ENCODE measurements around the gene XAF1.
"Not testable (repeated sequence)": the region's sequence is repeated elsewhere in the genome, so short reads cannot be mapped to it uniquely, and the experiment has no call there.

XAF1 gene

DNA sequence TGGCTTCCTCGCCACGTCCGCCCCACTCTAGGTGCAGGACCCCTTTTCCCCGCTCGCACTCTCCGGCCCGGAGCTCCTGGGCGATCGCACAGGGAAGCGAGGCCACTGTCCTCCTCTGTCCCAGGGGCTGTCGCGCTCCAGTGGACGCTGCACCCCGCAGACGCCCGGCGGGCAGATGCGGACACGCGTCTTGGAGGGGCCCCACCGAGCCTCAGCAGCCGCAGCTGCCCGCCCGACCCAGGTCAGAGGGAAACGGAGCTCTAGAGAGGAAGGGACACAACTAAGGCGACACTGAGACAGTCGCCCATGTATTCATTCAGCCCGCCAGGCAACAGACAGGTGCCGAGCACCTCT lies 42.0 kb upstream of the XAF1 start:
- peaks cover 48% of the 10 kb centered on the region for H3K27me3 ChIP-seq (ENCODE audit: insufficient read depth, low read length)
- H3K27ac ChIP-seq (ENCODE audit: low read depth, low read length), result no peak overlapping the region
- no peaks in the 10 kb centered on the region for H3K36me3 ChIP-seq (ENCODE audit: insufficient read depth, low read length)
- H3K79me2 ChIP-seq (ENCODE audit: control insufficient read depth, insufficient read depth, low read length, unreplicated experiment), result no peaks in the 10 kb centered on the region
- H3K4me1 ChIP-seq (ENCODE audit: control insufficient read depth, insufficient read depth, low read length, unreplicated experiment), result no peaks in the 10 kb centered on the region
- H3K4me3 ChIP-seq (ENCODE audit: low read depth, low read length), result peak overlapping the region; percentile 61
- H2AFZ ChIP-seq (ENCODE audit: low read length, unreplicated experiment), result peak overlapping the region; percentile 51

DNA sequence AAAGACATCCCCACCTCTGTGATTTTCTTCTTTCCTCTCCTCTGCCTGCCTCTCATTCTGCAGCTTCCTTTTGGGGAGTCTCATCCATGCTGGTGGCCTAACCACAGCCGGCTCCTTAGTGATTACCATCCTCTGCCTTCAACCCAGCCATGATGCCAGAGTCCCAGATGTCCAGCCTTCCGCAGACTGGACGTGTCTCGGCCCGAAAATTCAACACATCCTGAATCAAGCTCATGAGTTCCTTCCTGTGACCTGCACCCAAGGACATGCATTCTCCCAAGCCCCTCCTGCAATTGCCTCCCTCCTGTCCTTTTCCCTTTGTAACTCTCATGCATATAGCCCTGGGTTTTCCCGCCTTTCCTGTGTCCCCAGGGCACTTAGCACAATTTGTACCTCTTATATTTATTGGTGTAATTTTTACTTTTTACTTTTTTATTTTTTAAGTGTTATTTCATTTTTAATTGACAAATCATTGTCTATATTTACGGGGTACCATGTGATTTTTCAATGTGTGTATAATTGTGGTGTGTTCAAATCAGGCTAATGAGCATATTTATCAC lies 41.5 kb upstream of the XAF1 start:
- Histone ChIP-seq H3K36me3 (ENCODE audit: insufficient read depth, low read length) (no peaks in the 10 kb centered on the region), H2AFZ (ENCODE audit: low read length, unreplicated experiment) (no peak overlapping the region), H3K27me3 (ENCODE audit: insufficient read depth, low read length) (peaks cover 52% of the 10 kb centered on the region), H3K27ac (ENCODE audit: low read depth, low read length) (no peak overlapping the region), H3K4me1 (ENCODE audit: control insufficient read depth, insufficient read depth, low read length, unreplicated experiment) (no peaks in the 10 kb centered on the region), H3K79me2 (ENCODE audit: control insufficient read depth, insufficient read depth, low read length, unreplicated experiment) (no peaks in the 10 kb centered on the region), H3K4me3 (ENCODE audit: low read depth, low read length) (no peak overlapping the region)

DNA sequence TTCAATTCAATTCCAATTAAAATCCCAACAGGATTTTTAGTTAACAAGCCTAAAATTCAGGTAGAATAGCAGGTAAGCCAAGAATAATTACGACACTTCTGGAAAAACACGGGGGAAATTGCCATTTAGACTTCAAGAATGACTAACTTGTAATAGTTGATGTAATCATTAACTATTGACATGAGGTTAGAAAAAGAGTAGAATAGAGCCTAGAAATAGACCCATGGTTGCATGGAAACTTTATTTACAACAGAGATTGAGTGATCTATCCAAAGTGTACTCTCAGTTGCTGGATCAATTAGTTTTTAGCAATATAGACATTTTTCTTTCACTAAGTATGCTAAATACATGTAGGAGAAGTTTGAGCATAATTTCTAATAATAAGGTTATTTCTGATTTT lies 39.1 kb upstream of the XAF1 start:
- Histone ChIP-seq H3K27me3 (ENCODE audit: insufficient read depth, low read length) (peaks cover 58% of the 10 kb centered on the region), H3K79me2 (ENCODE audit: control insufficient read depth, insufficient read depth, low read length, unreplicated experiment) (no peaks in the 10 kb centered on the region)

DNA sequence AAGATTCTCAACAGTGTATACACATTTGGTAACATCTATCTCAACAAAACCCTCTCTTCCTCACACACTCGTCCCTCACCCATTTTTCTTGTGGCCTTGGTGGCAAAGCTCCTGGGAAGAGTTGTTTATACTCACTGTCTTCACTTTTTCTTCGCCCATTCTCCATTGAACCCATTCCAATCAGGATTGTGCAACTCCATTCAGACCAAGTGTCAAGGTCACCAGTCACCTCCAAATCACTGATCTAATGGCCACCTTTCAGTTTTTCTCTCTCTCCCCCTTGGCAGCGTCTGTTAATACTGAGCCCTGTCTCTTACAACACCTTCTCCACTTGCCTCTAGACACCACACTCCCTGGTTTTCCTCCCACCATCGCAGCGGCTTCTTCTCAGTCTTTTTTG lies 34.1 kb upstream of the XAF1 start:
- Histone ChIP-seq H3K27ac (ENCODE audit: low read depth, low read length) (no peak overlapping the region), H3K4me3 (ENCODE audit: low read depth, low read length) (no peak overlapping the region), H3K4me1 (ENCODE audit: control insufficient read depth, insufficient read depth, low read length, unreplicated experiment) (no peaks in the 10 kb centered on the region), H3K79me2 (ENCODE audit: control insufficient read depth, insufficient read depth, low read length, unreplicated experiment) (no peaks in the 10 kb centered on the region), H3K36me3 (ENCODE audit: insufficient read depth, low read length) (no peaks in the 10 kb centered on the region), H2AFZ (ENCODE audit: low read length, unreplicated experiment) (no peak overlapping the region), H3K27me3 (ENCODE audit: insufficient read depth, low read length) (peaks cover 56% of the 10 kb centered on the region)

More for the DNA sequence above, 39.1 kb upstream of the XAF1 start:
- H3K36me3 ChIP-seq (ENCODE audit: insufficient read depth, low read length), result no peaks in the 10 kb centered on the region
- H3K4me1 ChIP-seq (ENCODE audit: control insufficient read depth, insufficient read depth, low read length, unreplicated experiment), result no peaks in the 10 kb centered on the region
- no peak overlapping the region for H3K4me3 ChIP-seq (ENCODE audit: low read depth, low read length)
- H3K27ac ChIP-seq (ENCODE audit: low read depth, low read length), result no peak overlapping the region
- H2AFZ ChIP-seq (ENCODE audit: low read length, unreplicated experiment), result no peak overlapping the region

DNA sequence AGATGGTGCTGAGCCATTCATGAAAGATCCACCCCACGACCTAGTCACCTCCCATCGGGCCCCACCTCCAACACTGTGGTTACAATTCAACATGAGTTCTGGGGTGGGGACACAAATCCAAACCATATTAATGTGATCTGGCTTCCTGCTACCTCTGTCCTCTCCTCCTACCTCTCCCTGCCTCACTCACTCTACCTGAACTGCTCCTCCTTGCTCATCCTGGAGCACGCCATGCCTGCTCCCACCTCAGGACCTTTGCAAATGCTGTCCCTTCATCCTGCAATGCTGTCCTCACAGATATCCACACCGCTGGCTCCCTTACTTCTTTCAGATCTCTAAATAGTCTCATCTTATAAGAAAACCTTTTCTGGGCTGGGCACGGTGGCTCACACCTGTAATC lies 31.8 kb upstream of the XAF1 start:
- Histone ChIP-seq H3K27me3 (ENCODE audit: insufficient read depth, low read length) (peaks cover 65% of the 10 kb centered on the region), H3K4me1 (ENCODE audit: control insufficient read depth, insufficient read depth, low read length, unreplicated experiment) (no peaks in the 10 kb centered on the region), H3K27ac (ENCODE audit: low read depth, low read length) (no peak overlapping the region), H2AFZ (ENCODE audit: low read length, unreplicated experiment) (no peak overlapping the region), H3K36me3 (ENCODE audit: insufficient read depth, low read length) (no peaks in the 10 kb centered on the region), H3K4me3 (ENCODE audit: low read depth, low read length) (no peak overlapping the region), H3K79me2 (ENCODE audit: control insufficient read depth, insufficient read depth, low read length, unreplicated experiment) (no peaks in the 10 kb centered on the region)

DNA sequence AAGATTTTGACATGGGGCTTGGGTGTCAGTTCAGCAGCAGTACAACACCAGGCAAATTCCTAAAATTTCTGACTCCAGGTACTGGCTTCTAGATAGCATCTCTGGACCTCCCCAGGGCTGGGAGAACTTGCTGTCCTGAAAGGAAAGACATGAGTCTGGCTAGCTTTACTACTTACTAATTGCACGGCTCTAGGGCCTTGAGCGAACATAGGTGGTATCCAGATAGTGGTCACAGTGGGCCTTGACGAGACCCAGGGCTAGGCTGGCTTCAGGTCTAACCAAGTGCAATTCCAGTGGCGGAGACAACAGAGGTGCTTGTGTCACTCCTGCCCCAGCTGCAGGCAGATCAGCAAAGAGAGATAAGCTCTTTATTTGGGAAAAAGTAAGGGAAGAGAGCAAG lies 26.3 kb upstream of the XAF1 start:
- no peak overlapping the region for H2AFZ ChIP-seq (ENCODE audit: low read length, unreplicated experiment)
- no peak overlapping the region for H3K27ac ChIP-seq (ENCODE audit: low read depth, low read length)
- H3K27me3 ChIP-seq (ENCODE audit: insufficient read depth, low read length), result peaks cover 66% of the 10 kb centered on the region
- H3K79me2 ChIP-seq (ENCODE audit: control insufficient read depth, insufficient read depth, low read length, unreplicated experiment), result no peaks in the 10 kb centered on the region
- no peak overlapping the region for H3K4me3 ChIP-seq (ENCODE audit: low read depth, low read length)
- no peaks in the 10 kb centered on the region for H3K4me1 ChIP-seq (ENCODE audit: control insufficient read depth, insufficient read depth, low read length, unreplicated experiment)
- no peaks in the 10 kb centered on the region for H3K36me3 ChIP-seq (ENCODE audit: insufficient read depth, low read length)

DNA sequence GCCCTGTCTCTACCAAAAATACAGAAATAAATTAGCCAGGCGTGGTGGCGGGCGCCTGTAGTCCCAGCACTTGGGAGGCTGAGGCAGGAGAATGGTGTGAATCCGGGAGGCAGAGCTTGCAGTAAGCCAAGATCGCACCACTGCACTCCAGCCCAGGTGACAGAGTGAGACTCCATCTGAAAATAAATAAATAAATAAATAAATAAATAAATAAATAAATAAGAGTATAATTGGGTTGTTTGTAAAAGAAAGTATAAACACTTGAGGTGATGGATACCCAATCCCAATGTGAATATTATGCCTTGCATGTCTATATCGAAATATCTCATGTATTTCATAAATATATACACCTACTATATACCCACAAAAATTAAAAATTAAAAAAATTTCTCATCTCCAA lies 9.2 kb upstream of the XAF1 start:
- not testable (repeated sequence) for H3K4me1 ChIP-seq (ENCODE audit: control insufficient read depth, insufficient read depth, low read length, unreplicated experiment)
- peaks cover 32% of the 10 kb centered on the region for H3K27me3 ChIP-seq (ENCODE audit: insufficient read depth, low read length)

DNA sequence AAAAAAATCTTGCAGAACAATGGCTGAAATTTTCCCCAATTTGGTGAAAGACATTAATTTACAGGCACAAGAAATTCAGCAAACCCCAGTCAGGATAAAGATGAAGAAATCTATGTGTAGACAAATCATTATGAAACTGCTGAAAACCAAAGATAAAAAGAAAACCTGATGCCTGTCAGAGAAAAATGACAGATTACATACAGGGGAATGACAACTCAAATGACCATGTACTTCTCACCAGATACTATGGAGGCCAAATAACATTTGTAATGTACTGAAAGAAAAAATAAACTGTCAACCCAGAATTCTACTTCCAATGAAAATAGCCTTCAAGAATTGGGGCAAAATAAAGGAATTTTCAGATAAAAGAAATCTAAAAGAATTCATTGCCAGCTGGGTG lies 7.2 kb upstream of the XAF1 start:
- no peaks in the 10 kb centered on the region for H3K79me2 ChIP-seq (ENCODE audit: control insufficient read depth, insufficient read depth, low read length, unreplicated experiment)
- H3K27ac ChIP-seq (ENCODE audit: low read depth, low read length), result no peak overlapping the region
- no peak overlapping the region for H2AFZ ChIP-seq (ENCODE audit: low read length, unreplicated experiment)
- peaks cover 19% of the 10 kb centered on the region for H3K4me1 ChIP-seq (ENCODE audit: control insufficient read depth, insufficient read depth, low read length, unreplicated experiment)
- no peaks in the 10 kb centered on the region for H3K36me3 ChIP-seq (ENCODE audit: insufficient read depth, low read length)
- H3K4me3 ChIP-seq (ENCODE audit: low read depth, low read length), result no peak overlapping the region
- H3K27me3 ChIP-seq (ENCODE audit: insufficient read depth, low read length), result peaks cover 13% of the 10 kb centered on the region; the same call in 1 of the 2 replicates

More for the DNA sequence above, 9.2 kb upstream of the XAF1 start:
- not testable (repeated sequence) for H3K79me2 ChIP-seq (ENCODE audit: control insufficient read depth, insufficient read depth, low read length, unreplicated experiment); H3K36me3 ChIP-seq (ENCODE audit: insufficient read depth, low read length); H2AFZ ChIP-seq (ENCODE audit: low read length, unreplicated experiment); H3K27ac ChIP-seq (ENCODE audit: low read depth, low read length); H3K4me3 ChIP-seq (ENCODE audit: low read depth, low read length)

DNA sequence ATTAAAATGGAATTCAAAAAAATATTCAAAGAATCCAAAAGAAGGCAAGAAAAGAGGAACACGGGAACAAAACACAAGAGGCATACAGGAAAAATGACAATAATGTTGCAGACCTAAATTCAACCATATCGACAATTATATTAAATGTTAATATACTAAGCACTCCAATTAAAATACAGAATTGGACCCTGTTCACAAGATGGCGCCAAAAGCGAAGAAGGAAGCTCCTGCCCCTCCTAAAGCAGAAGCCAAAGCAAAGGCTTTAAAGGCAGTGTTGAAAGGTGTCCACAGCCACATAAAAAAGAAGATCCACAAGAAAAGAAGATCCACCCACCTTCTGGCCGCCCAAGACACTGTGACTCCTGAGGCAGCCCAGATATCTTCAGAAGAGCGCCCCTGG lies 6.3 kb upstream of the XAF1 start:
- Histone ChIP-seq H3K27me3 (ENCODE audit: insufficient read depth, low read length) (0 out of 2 replicates have a peak, but pooled peaks cover 4% of the 10 kb centered on the region), H3K36me3 (ENCODE audit: insufficient read depth, low read length) (no peaks in the 10 kb centered on the region), H3K4me3 (ENCODE audit: low read depth, low read length) (no peak overlapping the region), H3K4me1 (ENCODE audit: control insufficient read depth, insufficient read depth, low read length, unreplicated experiment) (peaks cover 24% of the 10 kb centered on the region), H3K79me2 (ENCODE audit: control insufficient read depth, insufficient read depth, low read length, unreplicated experiment) (peaks cover under 1% of the 10 kb centered on the region), H2AFZ (ENCODE audit: low read length, unreplicated experiment) (no peak overlapping the region), H3K27ac (ENCODE audit: low read depth, low read length) (no peak overlapping the region)

DNA sequence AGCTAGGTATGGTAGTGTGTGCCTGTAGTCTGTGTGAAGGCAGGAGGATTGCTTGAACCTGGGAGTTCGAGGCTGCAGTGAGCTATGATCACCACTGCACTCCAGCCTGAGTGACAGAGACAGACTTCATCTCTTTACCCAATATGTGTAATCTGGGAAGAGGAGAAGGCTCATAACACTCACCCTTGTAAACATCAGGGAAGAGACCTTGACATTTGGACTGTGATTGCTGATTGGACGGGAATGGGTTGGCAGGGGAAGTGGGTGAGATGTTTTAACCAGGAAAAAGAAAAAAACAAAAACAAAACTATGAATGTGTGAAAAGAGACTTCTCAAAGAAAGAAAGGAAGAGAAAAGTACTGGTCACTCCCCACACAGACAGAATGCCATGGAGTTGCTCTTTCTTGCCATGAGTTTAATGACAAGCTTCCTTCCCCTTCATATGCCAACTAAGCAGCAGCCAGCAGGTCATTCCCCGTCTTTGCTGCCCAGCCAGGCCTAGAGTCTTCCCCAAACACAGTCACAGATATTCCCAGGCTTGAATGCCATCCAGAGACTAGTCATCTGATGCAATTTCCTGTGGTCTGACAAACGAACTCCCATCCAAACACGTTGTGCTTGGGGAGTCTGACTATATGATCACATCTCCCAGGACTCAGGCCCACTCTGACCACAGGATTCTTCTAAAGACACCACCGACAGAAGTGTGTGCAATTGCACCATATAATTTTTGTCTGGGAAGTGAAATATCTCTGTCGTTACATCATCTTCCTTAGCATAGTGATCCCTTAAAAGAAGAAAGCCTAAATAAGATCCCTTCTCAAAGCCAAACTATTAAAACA lies 3.6 kb upstream of the XAF1 start:
- peaks cover 27% of the 10 kb centered on the region for H3K79me2 ChIP-seq (ENCODE audit: control insufficient read depth, insufficient read depth, low read length, unreplicated experiment)
- H2AFZ ChIP-seq (ENCODE audit: low read length, unreplicated experiment), result peak overlapping the region; percentile 17
- no peaks in the 10 kb centered on the region for H3K27me3 ChIP-seq (ENCODE audit: insufficient read depth, low read length)
- H3K4me1 ChIP-seq (ENCODE audit: control insufficient read depth, insufficient read depth, low read length, unreplicated experiment), result peaks cover 36% of the 10 kb centered on the region
- H3K36me3 ChIP-seq (ENCODE audit: insufficient read depth, low read length), result no peaks in the 10 kb centered on the region
- peak overlapping the region; percentile 98 for H3K27ac ChIP-seq (ENCODE audit: low read depth, low read length)
- H3K4me3 ChIP-seq (ENCODE audit: low read depth, low read length), result peak overlapping the region; percentile 35

DNA sequence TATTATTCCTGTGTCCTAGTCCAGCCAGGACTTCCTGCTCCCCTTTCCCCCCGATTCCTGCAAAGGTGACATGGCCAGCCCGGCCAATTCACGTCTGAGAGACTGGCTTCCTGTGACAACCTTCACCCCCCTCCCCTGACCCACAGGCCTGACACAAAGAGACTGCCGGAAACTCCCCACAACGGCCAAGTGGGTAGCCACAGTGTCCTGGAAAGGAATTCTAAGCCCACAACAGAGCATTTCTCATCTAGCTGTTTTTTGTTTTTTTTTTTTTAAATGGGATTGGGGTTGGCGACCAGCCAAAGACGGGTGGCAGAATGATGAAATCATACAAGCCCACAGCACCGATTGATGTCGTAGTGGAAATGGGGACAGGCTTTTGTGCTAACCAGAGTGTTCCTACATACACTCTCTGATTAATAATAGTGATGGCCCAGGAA lies 2.8 kb upstream of the XAF1 start:
- peaks cover 34% of the 10 kb centered on the region for H3K79me2 ChIP-seq (ENCODE audit: control insufficient read depth, insufficient read depth, low read length, unreplicated experiment)
- H3K4me3 ChIP-seq (ENCODE audit: low read depth, low read length), result peak overlapping the region; percentile 35
- peak overlapping the region; percentile 98 for H3K27ac ChIP-seq (ENCODE audit: low read depth, low read length)
- peak overlapping the region; percentile 54 for H2AFZ ChIP-seq (ENCODE audit: low read length, unreplicated experiment)
- peaks cover 43% of the 10 kb centered on the region for H3K4me1 ChIP-seq (ENCODE audit: control insufficient read depth, insufficient read depth, low read length, unreplicated experiment)
- H3K27me3 ChIP-seq (ENCODE audit: insufficient read depth, low read length), result no peaks in the 10 kb centered on the region
- H3K36me3 ChIP-seq (ENCODE audit: insufficient read depth, low read length), result peaks cover 5% of the 10 kb centered on the region; the same call in 1 of the 2 replicates
